WTC11 (cell line): Measurements from ENCODE around the gene PHACTR3. TPM values are rescaled to one million over a fixed set of nuclear protein-coding genes. Genes with fewer than 3 reads are reported as not detected.

Source experiments
- ATAC-seq: fragments of 200-7000 bp; cut with Tn5 transposase; 2 replicates; pipeline ENCODE4 v1.10.0; 2021; ENCODE audit warnings: mild to moderate bottlenecking, moderate library complexity
- CTCF ChIA-PET: fragments of 300-600 bp; sonication (Branson Sonifier 250); formaldehyde crosslinking; loops from one replicate; lab custom pipeline; 2021; ENCODE audit warnings: antibody characterized with exemption; lab: Charles Lee
- POLR2A ChIA-PET: fragments of 350-600 bp; sonication (Branson Sonifier 250); formaldehyde crosslinking; loops from one replicate; lab custom pipeline; 2021; ENCODE audit warnings: antibody characterized with exemption; lab: Charles Lee
- DNase-seq: peaks from one replicate; pipeline ENCODE4 v3.0.0; 2021; ENCODE audit warnings: low spot score
- H3K27ac Mint-ChIP-seq: 2 replicates; pipeline ENCODE4 v1.8.0; 2021; ENCODE audit warnings: mixed read lengths
- H3K27me3 Mint-ChIP-seq: 2 replicates; pipeline ENCODE4 v1.8.0; 2021; ENCODE audit warnings: low read depth, mild to moderate bottlenecking, moderate library complexity, mixed read lengths
- H3K36me3 Mint-ChIP-seq: 2 replicates; pipeline ENCODE4 v1.8.0; 2021; ENCODE audit warnings: mixed read lengths
- H3K4me1 Mint-ChIP-seq: 2 replicates; pipeline ENCODE4 v1.8.0; 2022; ENCODE audit warnings: mixed read lengths
- H3K4me3 Mint-ChIP-seq: 2 replicates; pipeline ENCODE4 v1.8.0; 2021; ENCODE audit warnings: mild to moderate bottlenecking, moderate library complexity, mixed read lengths
- H3K9me3 Mint-ChIP-seq: 2 replicates; pipeline ENCODE4 v1.8.0; 2021; ENCODE audit warnings: mixed read lengths
- GABPB1 ChIP-seq: sonication (generic); formaldehyde crosslinking; IDR thresholded peaks from 2 replicates; pipeline ENCODE4 v1.8.1; 2023; ENCODE audit warnings: mild to moderate bottlenecking, missing genetic modification reagents
- GRHL2 ChIP-seq: fragments of 250-450 bp; sonication (Bioruptor Pico); IDR thresholded peaks from 2 replicates; pipeline ENCODE4 v1.8.0; 2022; ENCODE audit warnings: mild to moderate bottlenecking, moderate library complexity; ENCODE audit not compliant: insufficient replicate concordance, severe bottlenecking
- GTF2I ChIP-seq: fragments of 250-450 bp; sonication (Bioruptor Pico); conservative IDR thresholded peaks from 2 replicates; pipeline ENCODE4 v1.4.0; 2021; ENCODE audit warnings: mild to moderate bottlenecking
- HMGA2 ChIP-seq: fragments of 250-450 bp; sonication (Bioruptor Pico); IDR thresholded peaks from 2 replicates; pipeline ENCODE4 v1.4.0; 2021; ENCODE audit warnings: mild to moderate bottlenecking, moderate library complexity
- NR3C1 ChIP-seq: sonication (generic); formaldehyde crosslinking; conservative IDR thresholded peaks from 2 replicates; pipeline ENCODE4 v1.8.1; 2023; ENCODE audit warnings: low read depth, mild to moderate bottlenecking, missing genetic modification reagents
- SMAD4 ChIP-seq: sonication (generic); formaldehyde crosslinking; IDR thresholded peaks from 2 replicates; pipeline ENCODE4 v1.8.0; 2022; ENCODE audit warnings: mild to moderate bottlenecking, missing genetic modification reagents
- ZNF138 ChIP-seq: sonication (generic); formaldehyde crosslinking; conservative IDR thresholded peaks from 2 replicates; pipeline ENCODE4 v1.8.1; 2022; ENCODE audit warnings: mild to moderate bottlenecking, moderate library complexity, missing genetic modification reagents
- ZNF232 ChIP-seq: sonication (generic); formaldehyde crosslinking; IDR thresholded peaks from 2 replicates; pipeline ENCODE4 v1.8.0; 2022; ENCODE audit warnings: mild to moderate bottlenecking, missing genetic modification reagents
- ZNF263 ChIP-seq: sonication (generic); formaldehyde crosslinking; IDR thresholded peaks from 2 replicates; pipeline ENCODE4 v1.8.1; 2022; ENCODE audit warnings: low read depth, mild to moderate bottlenecking, moderate library complexity, missing genetic modification reagents
- ZNF396 ChIP-seq: fragments of 250-450 bp; sonication (Bioruptor Pico); IDR thresholded peaks from 2 replicates; pipeline ENCODE4 v1.8.0; 2021; ENCODE audit warnings: mild to moderate bottlenecking, moderate library complexity, borderline replicate concordance
- total RNA-seq: library from RNA; stranded (reverse); gene quantifications from 3 replicates; pipeline ENCODE4 v1.2.3, GENCODE V29; 2021
- TF ChIP-seq, protein P1 (sequence below): sonication (generic); formaldehyde crosslinking; IDR thresholded peaks from 2 replicates; pipeline ENCODE4 v1.8.1; 2022; ENCODE audit warnings: low read depth, mild to moderate bottlenecking, moderate library complexity, missing genetic modification reagents, borderline replicate concordance
- TF ChIP-seq, protein P2 (sequence below): sonication (generic); formaldehyde crosslinking; IDR thresholded peaks from 2 replicates; pipeline ENCODE4 v1.8.1; 2023; ENCODE audit warnings: mild to moderate bottlenecking, missing genetic modification reagents
- TF ChIP-seq, protein P3 (sequence below): sonication (generic); formaldehyde crosslinking; IDR thresholded peaks from 2 replicates; pipeline ENCODE4 v1.8.1; 2022; ENCODE audit warnings: missing genetic modification reagents, borderline replicate concordance
- TF ChIP-seq, protein P4 (sequence below): fragments of 250-450 bp; sonication (Bioruptor Pico); IDR thresholded peaks from 2 replicates; pipeline ENCODE4 v1.9.0; 2021; ENCODE audit warnings: mild to moderate bottlenecking
- TF ChIP-seq, protein P5 (sequence below): fragments of 250-450 bp; sonication (Bioruptor Pico); IDR thresholded peaks from 2 replicates; pipeline ENCODE4 v1.9.0; 2021; ENCODE audit warnings: moderate library complexity, mild to moderate bottlenecking, inconsistent platforms, borderline replicate concordance
- TF ChIP-seq, protein P6 (sequence below): sonication (generic); formaldehyde crosslinking; IDR thresholded peaks from 2 replicates; pipeline ENCODE4 v1.8.1; 2022; ENCODE audit warnings: mild to moderate bottlenecking, moderate library complexity, missing genetic modification reagents
- TF ChIP-seq, protein P7 (sequence below): sonication (generic); formaldehyde crosslinking; IDR thresholded peaks from 2 replicates; pipeline ENCODE4 v1.8.0; 2022; ENCODE audit warnings: mild to moderate bottlenecking, missing genetic modification reagents
- TF ChIP-seq, protein P8 (sequence below): sonication (generic); formaldehyde crosslinking; conservative IDR thresholded peaks from 2 replicates; pipeline ENCODE4 v1.8.1; 2022; ENCODE audit warnings: mild to moderate bottlenecking, missing genetic modification reagents
- TF ChIP-seq, protein P9 (sequence below): sonication (generic); formaldehyde crosslinking; IDR thresholded peaks from 2 replicates; pipeline ENCODE4 v1.8.1; 2023; ENCODE audit warnings: mild to moderate bottlenecking, moderate library complexity, missing genetic modification reagents

The PHACTR3 gene
- total RNA-seq, 1 experiment from 2014 or later: 0.28 TPM

DNA sequence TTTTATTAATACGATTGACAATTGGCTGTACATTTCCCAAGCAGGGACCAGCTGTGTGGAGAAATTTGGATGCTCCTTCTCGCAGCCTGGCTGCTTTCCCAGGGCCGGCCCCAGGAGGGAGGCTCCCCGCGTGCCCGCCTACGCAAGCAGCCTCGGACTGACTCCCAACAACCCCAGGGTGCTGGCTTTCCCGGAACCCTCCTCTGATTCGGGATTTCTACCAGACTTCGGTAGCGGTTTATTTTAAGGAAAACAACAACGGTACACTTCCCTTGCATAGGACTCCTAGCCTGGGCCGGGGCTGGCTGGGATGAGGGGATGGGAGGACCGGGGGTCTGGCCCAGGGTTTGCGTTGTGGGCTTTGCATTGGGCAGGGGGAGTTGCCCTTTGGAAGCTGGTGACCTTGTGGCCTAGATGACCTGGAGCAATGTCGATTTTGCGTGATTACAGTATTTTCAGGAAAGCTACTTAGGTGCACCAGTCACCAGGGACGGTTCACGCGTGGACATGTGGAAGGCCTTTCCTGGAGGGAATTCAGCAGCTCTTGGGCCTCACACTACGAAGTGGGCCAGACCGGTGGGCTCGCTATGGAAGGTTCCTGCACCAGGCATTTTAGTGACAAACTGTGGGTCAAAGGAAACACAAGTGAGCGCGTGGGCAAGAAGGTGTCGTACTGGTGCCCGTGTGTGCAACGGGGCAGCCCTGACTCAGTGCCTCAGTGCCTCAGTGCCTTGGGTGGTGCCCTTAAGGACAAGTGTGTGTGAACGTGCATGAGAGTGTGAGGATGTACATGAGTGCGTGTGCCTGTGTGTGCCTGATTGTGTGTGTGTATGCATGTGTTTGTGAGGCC is 20.7 kb upstream of the PHACTR3 start (continued):
- TF ChIP-seq, protein P1, sequence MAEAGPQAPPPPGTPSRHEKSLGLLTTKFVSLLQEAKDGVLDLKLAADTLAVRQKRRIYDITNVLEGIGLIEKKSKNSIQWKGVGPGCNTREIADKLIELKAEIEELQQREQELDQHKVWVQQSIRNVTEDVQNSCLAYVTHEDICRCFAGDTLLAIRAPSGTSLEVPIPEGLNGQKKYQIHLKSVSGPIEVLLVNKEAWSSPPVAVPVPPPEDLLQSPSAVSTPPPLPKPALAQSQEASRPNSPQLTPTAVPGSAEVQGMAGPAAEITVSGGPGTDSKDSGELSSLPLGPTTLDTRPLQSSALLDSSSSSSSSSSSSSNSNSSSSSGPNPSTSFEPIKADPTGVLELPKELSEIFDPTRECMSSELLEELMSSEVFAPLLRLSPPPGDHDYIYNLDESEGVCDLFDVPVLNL (CRISPR knock-in tag): no peak
- TF ChIP-seq GTF2I (CRISPR knock-in tag): no peak
- TF ChIP-seq, protein P2, sequence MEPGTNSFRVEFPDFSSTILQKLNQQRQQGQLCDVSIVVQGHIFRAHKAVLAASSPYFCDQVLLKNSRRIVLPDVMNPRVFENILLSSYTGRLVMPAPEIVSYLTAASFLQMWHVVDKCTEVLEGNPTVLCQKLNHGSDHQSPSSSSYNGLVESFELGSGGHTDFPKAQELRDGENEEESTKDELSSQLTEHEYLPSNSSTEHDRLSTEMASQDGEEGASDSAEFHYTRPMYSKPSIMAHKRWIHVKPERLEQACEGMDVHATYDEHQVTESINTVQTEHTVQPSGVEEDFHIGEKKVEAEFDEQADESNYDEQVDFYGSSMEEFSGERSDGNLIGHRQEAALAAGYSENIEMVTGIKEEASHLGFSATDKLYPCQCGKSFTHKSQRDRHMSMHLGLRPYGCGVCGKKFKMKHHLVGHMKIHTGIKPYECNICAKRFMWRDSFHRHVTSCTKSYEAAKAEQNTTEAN: no peak
- TF ChIP-seq GRHL2: no peak
- TF ChIP-seq, protein P3, sequence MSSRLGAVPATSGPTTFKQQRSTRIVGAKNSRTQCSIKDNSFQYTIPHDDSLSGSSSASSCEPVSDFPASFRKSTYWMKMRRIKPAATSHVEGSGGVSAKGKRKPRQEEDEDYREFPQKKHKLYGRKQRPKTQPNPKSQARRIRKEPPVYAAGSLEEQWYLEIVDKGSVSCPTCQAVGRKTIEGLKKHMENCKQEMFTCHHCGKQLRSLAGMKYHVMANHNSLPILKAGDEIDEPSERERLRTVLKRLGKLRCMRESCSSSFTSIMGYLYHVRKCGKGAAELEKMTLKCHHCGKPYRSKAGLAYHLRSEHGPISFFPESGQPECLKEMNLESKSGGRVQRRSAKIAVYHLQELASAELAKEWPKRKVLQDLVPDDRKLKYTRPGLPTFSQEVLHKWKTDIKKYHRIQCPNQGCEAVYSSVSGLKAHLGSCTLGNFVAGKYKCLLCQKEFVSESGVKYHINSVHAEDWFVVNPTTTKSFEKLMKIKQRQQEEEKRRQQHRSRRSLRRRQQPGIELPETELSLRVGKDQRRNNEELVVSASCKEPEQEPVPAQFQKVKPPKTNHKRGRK (CRISPR knock-in tag): no peak
- TF ChIP-seq GABPB1: no peak
- TF ChIP-seq ZNF263: no peak
- TF ChIP-seq, protein P4, sequence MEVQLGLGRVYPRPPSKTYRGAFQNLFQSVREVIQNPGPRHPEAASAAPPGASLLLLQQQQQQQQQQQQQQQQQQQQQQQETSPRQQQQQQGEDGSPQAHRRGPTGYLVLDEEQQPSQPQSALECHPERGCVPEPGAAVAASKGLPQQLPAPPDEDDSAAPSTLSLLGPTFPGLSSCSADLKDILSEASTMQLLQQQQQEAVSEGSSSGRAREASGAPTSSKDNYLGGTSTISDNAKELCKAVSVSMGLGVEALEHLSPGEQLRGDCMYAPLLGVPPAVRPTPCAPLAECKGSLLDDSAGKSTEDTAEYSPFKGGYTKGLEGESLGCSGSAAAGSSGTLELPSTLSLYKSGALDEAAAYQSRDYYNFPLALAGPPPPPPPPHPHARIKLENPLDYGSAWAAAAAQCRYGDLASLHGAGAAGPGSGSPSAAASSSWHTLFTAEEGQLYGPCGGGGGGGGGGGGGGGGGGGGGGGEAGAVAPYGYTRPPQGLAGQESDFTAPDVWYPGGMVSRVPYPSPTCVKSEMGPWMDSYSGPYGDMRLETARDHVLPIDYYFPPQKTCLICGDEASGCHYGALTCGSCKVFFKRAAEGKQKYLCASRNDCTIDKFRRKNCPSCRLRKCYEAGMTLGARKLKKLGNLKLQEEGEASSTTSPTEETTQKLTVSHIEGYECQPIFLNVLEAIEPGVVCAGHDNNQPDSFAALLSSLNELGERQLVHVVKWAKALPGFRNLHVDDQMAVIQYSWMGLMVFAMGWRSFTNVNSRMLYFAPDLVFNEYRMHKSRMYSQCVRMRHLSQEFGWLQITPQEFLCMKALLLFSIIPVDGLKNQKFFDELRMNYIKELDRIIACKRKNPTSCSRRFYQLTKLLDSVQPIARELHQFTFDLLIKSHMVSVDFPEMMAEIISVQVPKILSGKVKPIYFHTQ (CRISPR knock-in tag): no peak
- no peak for TF ChIP-seq NR3C1 (CRISPR knock-in tag)
- TF ChIP-seq ZNF396 (CRISPR knock-in tag): no peak
- TF ChIP-seq, protein P5, sequence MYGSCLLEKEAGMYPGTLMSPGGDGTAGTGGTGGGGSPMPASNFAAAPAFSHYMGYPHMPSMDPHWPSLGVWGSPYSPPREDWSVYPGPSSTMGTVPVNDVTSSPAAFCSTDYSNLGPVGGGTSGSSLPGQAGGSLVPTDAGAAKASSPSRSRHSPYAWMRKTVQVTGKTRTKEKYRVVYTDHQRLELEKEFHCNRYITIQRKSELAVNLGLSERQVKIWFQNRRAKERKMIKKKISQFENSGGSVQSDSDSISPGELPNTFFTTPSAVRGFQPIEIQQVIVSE (CRISPR knock-in tag): no peak

DNA sequence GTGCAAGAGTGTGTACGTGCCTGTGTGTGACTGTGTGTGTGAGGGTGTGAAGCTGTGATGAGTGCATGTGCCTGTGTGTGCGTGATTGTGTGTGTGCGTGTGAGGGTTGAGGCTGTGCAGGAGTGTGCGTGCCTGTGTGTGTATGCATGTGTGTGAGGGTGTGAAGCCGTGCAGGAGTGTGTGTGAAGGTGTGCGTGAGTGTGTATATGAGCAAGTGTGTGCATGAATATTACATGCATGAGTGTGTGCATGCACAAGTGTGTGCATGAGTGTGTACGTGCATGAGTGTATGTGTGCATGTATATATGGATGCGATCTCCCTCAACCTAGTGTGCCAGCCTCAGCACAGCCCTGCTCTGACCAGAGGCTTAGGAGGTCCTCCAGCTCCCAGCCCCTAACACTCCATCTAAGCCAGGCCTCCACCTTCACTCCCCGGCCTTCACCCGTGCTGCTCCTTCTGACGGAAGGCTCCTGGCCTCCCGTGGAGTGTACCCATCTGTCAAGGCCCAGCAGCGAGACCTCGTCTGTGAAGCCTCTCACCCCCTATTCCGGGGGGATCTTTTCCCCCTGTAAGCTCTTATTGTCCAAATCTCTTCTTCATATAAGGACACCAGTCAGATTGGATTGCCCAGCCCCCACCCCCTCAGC is 19.9 kb upstream of the PHACTR3 start:
- H3K27me3 Mint-ChIP-seq: peaks cover 51% of the 10 kb centered on the region
- no peak for DNase-seq
- H3K27ac Mint-ChIP-seq: no peak overlapping the region
- ChIA-PET POLR2A (no interaction called here), CTCF (interaction anchor here (0.8 to 1.4 kb wide), 3 partner anchors 8 to 199 kb away, joined by 3 read pairs; no protein-coding TSS in a partner anchor)
- no peak for ATAC-seq
- no peaks in the 10 kb centered on the region for H3K36me3 Mint-ChIP-seq
- no peaks in the 10 kb centered on the region for H3K4me1 Mint-ChIP-seq
- H3K4me3 Mint-ChIP-seq: no peak overlapping the region
- H3K9me3 Mint-ChIP-seq: no peaks in the 10 kb centered on the region; the same call in 1 of the 2 replicates
- TF ChIP-seq, protein P6, sequence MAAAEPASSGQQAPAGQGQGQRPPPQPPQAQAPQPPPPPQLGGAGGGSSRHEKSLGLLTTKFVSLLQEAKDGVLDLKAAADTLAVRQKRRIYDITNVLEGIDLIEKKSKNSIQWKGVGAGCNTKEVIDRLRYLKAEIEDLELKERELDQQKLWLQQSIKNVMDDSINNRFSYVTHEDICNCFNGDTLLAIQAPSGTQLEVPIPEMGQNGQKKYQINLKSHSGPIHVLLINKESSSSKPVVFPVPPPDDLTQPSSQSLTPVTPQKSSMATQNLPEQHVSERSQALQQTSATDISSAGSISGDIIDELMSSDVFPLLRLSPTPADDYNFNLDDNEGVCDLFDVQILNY (CRISPR knock-in tag): no peak
- TF ChIP-seq, protein P7, sequence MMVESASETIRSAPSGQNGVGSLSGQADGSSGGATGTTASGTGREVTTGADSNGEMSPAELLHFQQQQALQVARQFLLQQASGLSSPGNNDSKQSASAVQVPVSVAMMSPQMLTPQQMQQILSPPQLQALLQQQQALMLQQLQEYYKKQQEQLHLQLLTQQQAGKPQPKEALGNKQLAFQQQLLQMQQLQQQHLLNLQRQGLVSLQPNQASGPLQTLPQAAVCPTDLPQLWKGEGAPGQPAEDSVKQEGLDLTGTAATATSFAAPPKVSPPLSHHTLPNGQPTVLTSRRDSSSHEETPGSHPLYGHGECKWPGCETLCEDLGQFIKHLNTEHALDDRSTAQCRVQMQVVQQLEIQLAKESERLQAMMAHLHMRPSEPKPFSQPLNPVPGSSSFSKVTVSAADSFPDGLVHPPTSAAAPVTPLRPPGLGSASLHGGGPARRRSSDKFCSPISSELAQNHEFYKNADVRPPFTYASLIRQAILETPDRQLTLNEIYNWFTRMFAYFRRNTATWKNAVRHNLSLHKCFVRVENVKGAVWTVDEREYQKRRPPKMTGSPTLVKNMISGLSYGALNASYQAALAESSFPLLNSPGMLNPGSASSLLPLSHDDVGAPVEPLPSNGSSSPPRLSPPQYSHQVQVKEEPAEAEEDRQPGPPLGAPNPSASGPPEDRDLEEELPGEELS (CRISPR knock-in tag): no peak
- TF ChIP-seq ZNF232 (CRISPR knock-in tag) (no peak), HMGA2 (CRISPR knock-in tag) (no peak), GABPB1 (no peak), SMAD4 (CRISPR knock-in tag) (no peak), ZNF138 (CRISPR knock-in tag) (no peak)
- TF ChIP-seq, protein P8, sequence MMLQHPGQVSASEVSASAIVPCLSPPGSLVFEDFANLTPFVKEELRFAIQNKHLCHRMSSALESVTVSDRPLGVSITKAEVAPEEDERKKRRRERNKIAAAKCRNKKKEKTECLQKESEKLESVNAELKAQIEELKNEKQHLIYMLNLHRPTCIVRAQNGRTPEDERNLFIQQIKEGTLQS (CRISPR knock-in tag): no peak
- TF ChIP-seq, protein P9, sequence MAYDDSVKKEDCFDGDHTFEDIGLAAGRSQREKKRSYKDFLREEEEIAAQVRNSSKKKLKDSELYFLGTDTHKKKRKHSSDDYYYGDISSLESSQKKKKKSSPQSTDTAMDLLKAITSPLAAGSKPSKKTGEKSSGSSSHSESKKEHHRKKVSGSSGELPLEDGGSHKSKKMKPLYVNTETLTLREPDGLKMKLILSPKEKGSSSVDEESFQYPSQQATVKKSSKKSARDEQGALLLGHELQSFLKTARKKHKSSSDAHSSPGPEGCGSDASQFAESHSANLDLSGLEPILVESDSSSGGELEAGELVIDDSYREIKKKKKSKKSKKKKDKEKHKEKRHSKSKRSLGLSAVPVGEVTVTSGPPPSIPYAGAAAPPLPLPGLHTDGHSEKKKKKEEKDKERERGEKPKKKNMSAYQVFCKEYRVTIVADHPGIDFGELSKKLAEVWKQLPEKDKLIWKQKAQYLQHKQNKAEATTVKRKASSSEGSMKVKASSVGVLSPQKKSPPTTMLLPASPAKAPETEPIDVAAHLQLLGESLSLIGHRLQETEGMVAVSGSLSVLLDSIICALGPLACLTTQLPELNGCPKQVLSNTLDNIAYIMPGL: no peak
